ENCODE results near the gene HTRA1.

- TF ChIP-seq CTCF (conservative IDR thresholded peaks at IDR 0.05; ENCODE audit: low read length): no peak
- TF ChIP-seq EZH2phosphoT487 (IDR thresholded peaks at IDR 0.05; ENCODE audit: borderline replicate concordance): no peak
Observed at GRCh38 chr10:122550983-122551382, 89.6 kb downstream of the HTRA1 start.

Data from Loucy (cell line).